Embryonic facial prominence (tissue), 1 donor: ENCODE measurements around the gene NHP2.
"Not testable (repeated sequence)": the region's sequence is repeated elsewhere in the genome, so short reads cannot be mapped to it uniquely, and the experiment has no call there.

ENCODE experiments used
- DNase-seq: peaks from one replicate; pipeline ENCODE4 v3.0.0-alpha.2; 2016; ENCODE audit errors: extremely low spot score

NHP2 gene

DNA sequence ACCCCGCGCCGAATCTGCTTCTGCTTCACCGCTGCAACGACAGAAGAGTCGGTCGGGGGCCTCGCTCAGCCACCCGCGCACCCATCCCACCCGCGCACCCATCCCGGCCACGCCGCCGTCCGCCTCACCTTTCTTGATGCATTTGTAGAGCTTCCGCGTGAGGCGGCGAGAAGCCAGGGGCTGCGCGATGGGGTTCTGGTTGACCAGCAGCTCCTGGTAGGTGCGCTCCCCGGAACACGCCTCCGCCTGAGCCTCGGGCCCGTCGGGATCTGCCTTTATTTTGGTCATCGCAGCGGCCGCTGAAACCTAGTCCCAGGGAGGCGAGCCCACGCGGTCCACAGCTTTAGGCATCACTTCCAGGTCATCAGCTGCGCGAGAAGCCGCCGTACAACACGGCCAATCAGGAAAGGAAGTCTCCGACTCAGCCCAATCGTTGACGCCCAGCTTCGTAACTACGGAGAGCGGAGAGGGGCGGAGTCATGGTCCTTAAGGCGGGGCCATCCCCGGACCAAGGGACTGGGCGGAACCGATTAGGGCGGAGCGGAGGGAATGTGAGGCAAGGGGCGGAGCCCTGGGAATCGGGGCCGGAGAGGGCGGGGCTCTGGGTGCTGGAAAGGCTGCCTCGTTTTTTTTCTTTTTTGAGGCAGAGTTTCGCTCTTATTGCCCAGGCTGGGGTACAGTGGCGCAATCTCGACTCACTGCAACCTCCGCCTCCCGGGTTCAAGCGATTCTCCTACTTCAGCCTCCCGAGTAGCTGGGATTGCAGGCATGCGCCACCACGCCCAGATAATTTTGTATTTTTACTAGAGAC, at the start of gene NHP2:
NHP2 (minus strand) TSS at position 356 of the 811 bp plus-strand sequence; CDS start at position 288, 68 bp downstream.
- DNase-seq, result peak; percentile 97

- DNase-seq, result no peak
Observed at GRCh38 chr5:178202541-178202940, 48.9 kb upstream of the NHP2 start.

- DNase-seq, result no peak
Observed at GRCh38 chr5:178201927-178202235, 48.2 kb upstream of the NHP2 start.

DNA sequence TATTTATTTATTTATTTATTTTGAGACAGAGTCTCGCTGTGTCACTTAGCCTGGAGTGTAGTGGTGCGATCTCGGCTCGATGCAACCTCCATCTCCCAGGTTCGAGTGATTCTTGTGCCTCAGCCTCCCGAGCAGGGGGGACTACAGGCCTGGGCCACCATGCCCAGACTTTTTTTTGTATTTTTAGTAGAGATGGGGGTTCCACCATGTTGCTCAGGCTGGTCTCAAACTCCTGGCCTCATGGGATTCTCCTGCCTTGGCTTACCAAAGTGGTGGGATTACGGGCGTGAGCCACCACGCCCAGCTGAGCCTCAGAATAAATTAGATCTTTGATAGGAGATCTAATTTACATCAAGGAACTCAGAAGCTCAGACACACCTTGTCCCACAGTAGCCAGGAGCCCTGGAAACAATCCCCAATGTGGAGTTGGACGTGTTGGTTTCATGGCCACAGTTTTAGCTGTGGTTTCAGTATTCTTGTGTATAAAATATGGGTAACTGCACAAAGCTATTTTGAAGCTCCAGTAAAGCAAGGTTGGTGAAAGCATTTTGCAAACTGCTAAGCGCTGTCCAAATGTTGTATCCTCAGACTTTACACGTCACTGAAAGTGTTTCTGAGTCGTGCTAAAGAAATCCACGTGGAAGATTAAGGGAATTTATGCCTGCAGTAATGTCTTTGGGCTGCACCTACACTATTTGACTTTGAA, 47.7 kb upstream of the NHP2 start:
- no peak for DNase-seq

- no peak for DNase-seq
Observed at GRCh38 chr5:178199581-178200434, 46.1 kb upstream of the NHP2 start.

DNA sequence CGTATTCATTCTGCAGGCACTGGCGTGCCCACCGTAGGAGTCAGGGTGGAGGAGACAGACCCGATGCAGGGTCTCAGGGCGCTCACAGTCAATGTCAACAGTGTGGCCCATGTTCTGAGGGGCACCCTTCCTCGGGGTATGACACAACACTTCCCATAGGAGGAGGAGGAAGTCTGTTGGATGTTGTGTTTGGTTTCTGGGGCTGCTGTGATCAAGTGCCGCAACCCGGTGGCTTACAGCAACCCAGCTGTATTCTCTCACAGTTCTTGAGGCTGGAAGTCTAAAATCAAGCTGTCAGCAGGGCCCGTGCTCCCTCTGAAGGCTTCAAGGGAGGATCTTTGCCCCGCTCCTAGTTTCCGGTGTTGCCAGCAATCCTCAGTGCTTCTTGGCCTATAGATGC, 45.0 kb upstream of the NHP2 start:
- DNase-seq, result no peak

DNA sequence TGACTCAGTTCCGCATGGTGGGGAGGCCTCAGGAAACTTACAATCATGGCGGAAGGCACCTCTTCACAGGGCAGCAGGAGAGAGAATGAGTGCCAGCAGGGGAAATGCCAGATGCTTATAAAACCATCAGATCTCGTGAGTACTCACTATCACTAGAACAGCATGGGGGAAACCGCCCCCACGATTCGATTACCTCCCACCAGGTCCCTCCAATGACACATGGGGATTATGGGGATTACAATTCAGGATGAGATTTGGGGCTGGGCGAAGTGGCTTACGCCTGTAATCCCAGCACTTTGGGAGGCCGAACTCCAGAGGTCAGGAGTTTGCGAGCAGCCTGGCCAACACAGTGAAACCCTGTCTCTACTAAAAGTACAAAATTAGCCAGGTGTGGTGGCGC, 44.5 kb upstream of the NHP2 start:
- DNase-seq, result not testable (repeated sequence)

- no peak for DNase-seq
Observed at GRCh38 chr5:178196986-178197385, 43.3 kb upstream of the NHP2 start.

- no peak for DNase-seq
Observed at GRCh38 chr5:178196281-178196812, 42.7 kb upstream of the NHP2 start.

GRCh38 chr5:178194026-178194425, 40.3 kb upstream of the NHP2 start:
- no peak for DNase-seq

- no peak for DNase-seq
Observed at GRCh38 chr5:178193251-178193809, 39.6 kb upstream of the NHP2 start.

DNA sequence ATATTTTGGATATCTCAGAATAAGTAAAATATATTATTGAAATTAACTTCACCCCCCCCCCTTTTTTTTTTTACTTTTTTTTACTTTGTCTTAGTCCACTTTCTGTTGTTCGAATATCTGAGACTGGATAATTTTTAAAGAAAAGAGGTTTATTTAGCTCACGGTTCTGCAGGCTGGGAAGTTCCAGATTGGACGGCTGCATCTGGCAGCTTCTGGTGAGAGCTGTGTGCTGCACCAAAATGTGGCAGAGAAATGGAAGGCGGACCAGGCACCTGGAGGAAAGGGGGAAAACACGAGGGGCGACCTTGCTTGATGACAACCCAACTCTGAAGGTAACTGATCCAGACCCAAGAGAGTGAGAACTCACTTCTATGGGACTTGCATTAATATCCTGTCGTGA, 39.1 kb upstream of the NHP2 start:
- no peak for DNase-seq

- DNase-seq, result no peak
Observed at GRCh38 chr5:178192244-178192643, 38.6 kb upstream of the NHP2 start.

- DNase-seq, result no peak
Observed at GRCh38 chr5:178191661-178192060, 38.0 kb upstream of the NHP2 start.

- no peak for DNase-seq
Observed at GRCh38 chr5:178189433-178189832, 35.7 kb upstream of the NHP2 start.

DNA sequence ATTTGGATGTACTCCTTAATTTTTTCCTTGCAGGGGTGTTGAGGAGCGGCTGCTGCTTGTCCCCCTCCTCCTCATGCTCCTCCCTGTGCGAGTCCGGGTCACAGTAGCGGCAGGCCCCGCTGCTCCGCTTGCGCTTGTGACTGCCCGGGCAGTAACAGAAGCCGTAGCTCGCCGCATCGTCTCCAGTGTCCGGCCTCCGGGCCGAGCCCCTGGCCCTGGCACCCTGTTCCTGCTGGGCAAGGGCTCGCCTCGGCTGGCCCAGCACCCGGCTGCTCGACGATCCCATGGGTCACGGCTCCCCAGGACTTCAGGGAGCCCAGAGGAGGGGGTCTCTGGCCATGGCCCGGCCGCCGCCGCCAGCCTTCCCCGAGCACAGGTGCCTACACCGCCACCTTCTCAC, 33.3 kb upstream of the NHP2 start, which contains the start of gene GMCL2:
GMCL2 (minus strand) TSS at position 358 of the 400 bp plus-strand sequence; CDS start at position 286, 72 bp downstream.
- DNase-seq, result no peak

GRCh38 chr5:178186427-178186826, 32.7 kb upstream of the NHP2 start:
- no peak for DNase-seq

DNA sequence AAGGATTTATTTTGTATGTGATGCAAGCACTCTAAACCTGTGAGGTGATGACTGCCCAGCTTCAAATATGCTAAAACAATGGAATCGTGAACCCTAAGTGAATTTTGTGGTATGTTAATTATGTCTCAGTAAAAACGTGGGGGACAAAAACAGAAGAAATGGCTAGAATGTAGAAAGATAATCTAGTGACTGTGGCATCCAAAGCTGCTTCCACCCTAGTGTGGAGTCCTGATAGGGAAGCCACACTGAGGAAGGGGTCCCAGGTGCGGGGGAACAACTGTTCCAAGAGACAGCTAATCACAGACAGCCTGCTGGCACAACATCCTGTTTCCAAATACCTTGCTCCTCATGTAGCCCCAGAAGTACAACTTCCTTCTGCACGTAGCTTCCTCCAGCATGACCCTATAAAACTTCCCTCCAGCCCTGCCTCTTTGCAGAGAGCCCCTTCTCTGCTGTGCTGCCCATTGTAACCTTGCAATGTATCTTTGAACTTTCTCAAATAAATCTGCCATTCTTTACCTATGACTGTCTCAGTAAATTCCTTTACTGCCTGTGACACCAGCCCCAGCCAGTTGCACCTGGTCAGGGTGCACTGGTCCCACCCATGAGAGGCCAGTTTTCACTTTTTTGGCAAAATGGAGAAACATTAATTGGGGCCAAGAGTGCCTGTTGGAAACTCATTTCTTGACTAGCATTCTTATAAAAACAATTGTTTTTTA, 28.6 kb upstream of the NHP2 start:
- DNase-seq, result no peak

DNA sequence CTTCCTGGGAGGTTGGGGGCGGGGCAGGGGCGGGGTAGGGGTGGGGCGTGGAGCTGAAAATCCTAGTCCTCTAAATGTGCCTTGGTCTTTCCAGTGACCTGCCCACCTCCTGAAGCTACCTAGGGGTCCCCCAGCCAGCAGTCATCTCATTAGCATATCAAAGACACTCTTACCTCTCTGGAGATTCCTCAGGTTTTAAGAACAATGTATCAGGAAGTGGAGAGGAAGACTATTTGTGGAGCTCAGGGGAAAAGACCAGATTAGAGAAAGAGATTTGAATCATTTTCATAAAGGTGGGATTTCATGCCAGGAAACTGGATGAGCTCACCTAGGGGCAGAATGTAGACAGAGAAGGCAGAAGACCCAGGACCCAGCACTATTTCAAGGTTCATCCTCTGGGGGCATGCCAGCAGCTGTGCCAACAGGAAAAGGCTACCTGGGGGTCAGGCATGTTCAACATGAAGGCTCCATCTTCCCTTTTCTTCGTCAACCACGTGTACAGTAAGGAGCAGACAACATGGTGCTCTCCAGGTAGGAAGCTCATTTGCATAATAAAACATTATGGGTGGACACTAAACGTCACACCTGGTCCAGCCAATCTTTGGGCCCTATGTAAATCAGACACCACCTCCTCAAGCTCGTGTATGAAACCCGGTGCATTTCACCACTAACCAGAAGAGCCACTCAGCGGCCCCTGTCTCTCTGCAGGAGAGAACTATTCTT, 26.6 kb upstream of the NHP2 start:
- DNase-seq, result no peak

DNA sequence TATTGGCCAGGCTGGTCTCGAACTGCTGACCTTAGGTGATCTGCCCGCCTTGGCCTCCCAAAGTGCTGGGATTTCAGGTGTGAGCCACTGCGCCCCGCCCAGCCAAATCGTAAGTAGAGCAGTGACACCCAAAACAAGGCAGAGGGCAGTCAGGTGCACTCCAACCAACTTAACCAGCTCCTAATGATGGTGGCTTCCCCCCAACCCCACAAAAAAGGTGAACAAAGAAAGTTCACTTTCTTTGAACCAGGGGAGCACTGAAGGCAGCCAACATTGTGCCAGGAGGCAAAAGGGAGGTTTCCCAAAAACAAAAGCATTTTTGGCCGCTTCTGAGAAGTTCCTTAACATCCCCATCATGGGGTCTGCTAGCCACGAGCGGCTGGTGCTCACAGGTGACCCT, 23.9 kb upstream of the NHP2 start:
- DNase-seq, result no peak
